ENCODE measurements around the gene PRRT1B. TPM values are rescaled to one million over a fixed set of nuclear protein-coding genes. Genes with fewer than 3 reads are reported as not detected.

Gene PRRT1B
- total RNA-seq (not detected), polyA plus RNA-seq (not detected)

DNA sequence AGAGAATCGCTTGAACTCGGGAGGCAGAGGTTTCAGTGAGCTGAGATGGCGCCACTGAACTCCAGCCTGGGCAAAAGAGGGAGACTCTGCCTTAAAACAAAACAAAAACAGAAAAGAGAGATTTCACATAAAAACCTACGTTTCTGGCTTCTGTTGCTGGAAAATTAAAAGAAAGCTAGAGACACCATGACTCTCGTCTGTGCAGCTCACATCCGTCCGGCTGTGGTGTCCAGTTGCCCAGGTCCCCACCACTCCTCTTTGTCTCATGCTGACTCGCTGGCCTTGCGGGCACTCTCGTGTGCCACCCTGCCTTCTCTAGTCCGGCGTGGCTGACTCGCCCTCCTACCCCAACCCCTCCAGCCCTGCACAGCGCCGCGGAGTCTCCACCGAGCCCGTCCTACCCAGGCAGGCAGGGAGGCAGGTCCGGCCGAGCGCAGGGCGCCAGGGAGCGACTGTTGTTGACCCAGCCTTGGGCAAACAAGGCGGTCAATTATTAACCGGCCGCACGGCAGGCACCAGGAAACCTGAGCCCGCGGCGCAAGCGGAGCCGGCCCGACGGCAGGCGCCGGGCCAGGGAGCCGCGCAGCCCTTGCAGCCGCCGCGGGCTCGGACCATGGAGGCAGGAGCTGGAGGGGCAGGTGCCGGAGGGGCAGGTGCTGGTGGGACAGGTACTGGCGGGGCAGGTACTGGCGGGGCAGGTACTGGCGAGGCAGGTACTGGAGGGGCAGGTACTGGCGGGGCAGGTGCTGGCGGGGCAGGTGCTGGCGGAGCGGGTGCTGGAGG lies at the start of gene PRRT1B:
Gene PRRT1B (plus strand): TSS at position 521 of the 783 bp plus-strand sequence. CDS start 93 bp downstream, at position 614.
- peak within 1 kb of the TSS; percentile 5 for H3K4me3 ChIP-seq (ENCODE audit: low read depth, low read length)
- peak; percentile 17 for DNase-seq (ENCODE audit: extremely low spot score)
- H3K36me3 ChIP-seq (ENCODE audit: insufficient read depth), result no peaks in the 10 kb centered on the region
- H3K4me1 ChIP-seq (ENCODE audit: insufficient read depth), result peaks cover 4% of the 10 kb centered on the region
- 18% methylated on average over 50 of the region's 50 CpGs for WGBS
- no peak within 1 kb of the TSS for H3K27ac ChIP-seq (ENCODE audit: low read depth)

GRCh38 chr9:131495785-131496184 lies 49.5 kb upstream of the PRRT1B start:
- H3K4me1 ChIP-seq (ENCODE audit: insufficient read depth), result no peaks in the 10 kb centered on the region
- peaks cover 4% of the 10 kb centered on the region for H3K36me3 ChIP-seq (ENCODE audit: insufficient read depth)
- H3K4me3 ChIP-seq (ENCODE audit: low read depth, low read length), result no peak overlapping the region
- no peak overlapping the region for H3K27ac ChIP-seq (ENCODE audit: low read depth)
- no peak for DNase-seq (ENCODE audit: extremely low spot score)
- WGBS, result 86% methylated on average over 22 of the region's 22 CpGs

DNA sequence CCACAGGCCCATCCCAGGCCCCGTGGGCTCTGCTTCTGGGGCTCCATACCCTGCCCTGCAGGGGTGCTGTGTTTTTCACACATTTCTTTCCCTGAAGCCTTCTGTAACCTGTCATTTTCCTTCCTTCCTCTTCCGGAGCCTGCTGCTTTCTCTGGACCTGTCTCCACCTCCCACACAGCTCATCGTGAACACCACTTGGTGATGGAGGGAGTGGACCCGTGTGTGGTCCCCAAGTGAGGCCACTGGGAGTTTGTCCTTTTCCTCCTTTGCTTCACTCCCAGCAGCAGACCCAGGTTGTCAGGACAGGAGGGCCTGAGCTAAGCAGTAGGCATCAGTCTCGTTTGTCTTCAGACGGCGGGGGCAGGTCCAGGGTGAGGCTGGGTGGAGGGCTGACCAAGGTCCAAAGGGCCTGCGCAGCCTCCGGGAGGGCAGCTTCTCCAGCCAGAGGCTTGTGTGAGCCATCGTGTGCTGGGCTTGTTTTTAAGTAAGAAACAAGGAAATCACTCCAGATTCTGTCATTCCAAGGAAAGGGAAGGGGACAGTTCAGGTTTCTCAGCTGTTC lies 48.4 kb upstream of the PRRT1B start:
- Histone ChIP-seq H3K27ac (ENCODE audit: low read depth) (no peak overlapping the region), H3K4me3 (ENCODE audit: low read depth, low read length) (no peak overlapping the region), H3K4me1 (ENCODE audit: insufficient read depth) (no peaks in the 10 kb centered on the region), H3K36me3 (ENCODE audit: insufficient read depth) (peaks cover 4% of the 10 kb centered on the region)
- WGBS, result 80% methylated on average over 10 of the region's 10 CpGs
- DNase-seq (ENCODE audit: extremely low spot score), result no peak

DNA sequence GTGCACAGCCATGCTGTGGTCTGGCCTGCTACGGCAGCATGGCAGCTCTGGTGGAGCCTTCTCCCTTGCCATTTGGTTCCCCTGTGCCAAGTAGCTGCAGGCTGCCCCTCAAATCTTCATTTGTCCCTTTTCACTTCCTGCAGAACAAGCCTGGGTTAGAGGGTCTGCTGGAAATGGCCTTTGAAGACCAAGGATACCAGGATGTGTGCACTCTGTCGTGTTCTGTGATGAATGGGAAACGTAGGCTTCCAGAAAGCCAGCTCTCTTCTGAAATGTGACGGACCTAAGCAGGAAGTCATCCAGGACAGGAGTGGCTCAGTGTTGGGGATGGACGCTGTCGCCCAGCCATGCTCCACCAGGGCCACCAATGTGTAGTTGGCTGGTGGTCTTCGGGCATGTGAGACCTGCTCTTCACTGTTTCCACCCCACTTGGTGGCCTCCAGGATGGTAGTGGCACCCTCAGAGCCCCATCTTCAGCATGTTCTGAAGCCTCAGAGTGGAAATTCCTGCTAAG lies 46.0 kb upstream of the PRRT1B start:
- 79% methylated on average over 7 of the region's 7 CpGs for WGBS
- no peak for DNase-seq (ENCODE audit: extremely low spot score)
- Histone ChIP-seq H3K4me3 (ENCODE audit: low read depth, low read length) (no peak overlapping the region), H3K36me3 (ENCODE audit: insufficient read depth) (no peaks in the 10 kb centered on the region), H3K27ac (ENCODE audit: low read depth) (no peak overlapping the region), H3K4me1 (ENCODE audit: insufficient read depth) (peaks cover 3% of the 10 kb centered on the region)

GRCh38 chr9:131500377-131500776 lies 44.9 kb upstream of the PRRT1B start:
- no peak for DNase-seq (ENCODE audit: extremely low spot score)
- Histone ChIP-seq H3K4me3 (ENCODE audit: low read depth, low read length) (no peak overlapping the region), H3K4me1 (ENCODE audit: insufficient read depth) (peaks cover 3% of the 10 kb centered on the region), H3K36me3 (ENCODE audit: insufficient read depth) (no peaks in the 10 kb centered on the region), H3K27ac (ENCODE audit: low read depth) (no peak overlapping the region)
- WGBS, result 75% methylated on average over 12 of the region's 12 CpGs

GRCh38 chr9:131500939-131501541 lies 44.3 kb upstream of the PRRT1B start:
- H3K4me1 ChIP-seq (ENCODE audit: insufficient read depth), result peaks cover 3% of the 10 kb centered on the region
- H3K27ac ChIP-seq (ENCODE audit: low read depth), result no peak overlapping the region
- no peak overlapping the region for H3K4me3 ChIP-seq (ENCODE audit: low read depth, low read length)
- 57% methylated on average over 5 of the region's 5 CpGs for WGBS
- H3K36me3 ChIP-seq (ENCODE audit: insufficient read depth), result no peaks in the 10 kb centered on the region
- DNase-seq (ENCODE audit: extremely low spot score), result no peak

DNA sequence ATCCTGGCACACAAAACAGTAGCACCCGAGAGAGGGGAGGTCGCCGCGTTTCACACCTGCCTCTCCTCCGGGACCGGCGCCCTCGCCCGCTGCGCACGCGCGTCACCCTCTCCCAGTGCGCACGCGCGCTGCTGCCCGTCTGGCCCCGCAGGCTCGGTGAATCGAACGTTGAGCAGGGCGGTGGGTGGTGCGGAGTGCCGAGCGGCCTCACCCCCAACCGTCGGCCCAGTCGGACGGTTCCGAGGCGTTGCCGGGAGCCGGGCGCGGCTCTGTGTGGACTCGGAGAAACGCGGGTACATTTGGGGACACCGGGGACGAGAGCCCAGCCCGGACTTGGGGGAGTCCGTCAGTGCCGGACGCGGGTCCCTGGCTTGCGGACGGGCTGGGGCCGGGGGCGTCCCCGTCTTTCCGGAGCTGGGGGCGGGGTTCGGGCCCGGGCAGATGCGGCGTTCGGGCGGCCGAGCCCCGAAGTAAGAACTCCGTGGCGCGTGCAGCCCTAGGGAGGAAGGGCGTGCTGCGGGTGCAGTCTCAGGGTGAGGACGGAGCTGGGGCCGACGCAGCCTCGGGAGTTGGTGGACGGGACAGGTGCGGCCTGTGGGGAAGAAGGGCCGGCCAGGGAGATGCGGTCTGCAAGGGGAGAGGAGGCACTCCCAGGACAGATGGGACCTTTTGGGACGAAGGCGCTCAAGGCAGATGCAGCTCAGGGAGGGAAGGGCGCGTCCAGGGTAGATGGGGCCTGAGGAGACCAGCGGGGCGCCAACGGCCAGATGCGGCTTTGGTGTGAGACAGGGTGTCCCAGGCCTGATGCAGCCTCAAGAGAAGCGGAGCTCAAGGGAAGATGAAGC lies 42.3 kb upstream of the PRRT1B start, which contains the start of gene POMT1:
Gene POMT1 (plus strand): TSS at position 138 of the 845 bp plus-strand sequence. CDS start 1,301 bp downstream, outside the sequence.
- DNase-seq (ENCODE audit: extremely low spot score), result peak; percentile 45
- Histone ChIP-seq H3K4me3 (ENCODE audit: low read depth, low read length) (peak within 1 kb of the TSS; percentile 73), H3K27ac (ENCODE audit: low read depth) (no peak within 1 kb of the TSS), H3K4me1 (ENCODE audit: insufficient read depth) (peaks cover 3% of the 10 kb centered on the region), H3K36me3 (ENCODE audit: insufficient read depth) (no peaks in the 10 kb centered on the region)
- WGBS, result under 1% methylated on average over 83 of the region's 83 CpGs

- Histone ChIP-seq H3K27ac (ENCODE audit: low read depth) (no peak overlapping the region), H3K4me3 (ENCODE audit: low read depth, low read length) (peak overlapping the region; percentile 73), H3K4me1 (ENCODE audit: insufficient read depth) (peaks cover 3% of the 10 kb centered on the region), H3K36me3 (ENCODE audit: insufficient read depth) (no peaks in the 10 kb centered on the region)
- DNase-seq (ENCODE audit: extremely low spot score), result no peak
- 21% methylated on average over 32 of the region's 32 CpGs for WGBS
Measured at GRCh38 chr9:131503626-131504465, 41.5 kb upstream of the PRRT1B start.

DNA sequence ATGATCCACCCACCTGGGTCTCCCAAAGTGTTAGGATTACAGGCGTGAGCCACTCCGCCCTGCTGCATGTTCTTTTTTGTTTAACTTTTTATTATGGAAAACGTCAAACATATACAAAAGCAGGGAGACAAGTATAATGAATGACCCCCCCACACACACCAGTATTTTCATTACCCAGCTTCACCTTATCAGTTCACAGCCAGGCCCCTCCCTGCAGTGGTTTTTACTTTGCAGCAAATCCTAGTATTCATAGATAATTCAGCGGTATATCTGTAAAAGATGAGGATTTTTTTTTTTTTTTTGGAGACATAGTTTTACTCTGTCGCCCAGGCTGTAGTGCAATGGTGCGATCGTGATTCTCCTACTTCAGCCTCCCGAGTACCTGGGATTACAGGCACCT lies 40.3 kb upstream of the PRRT1B start:
- Histone ChIP-seq H3K27ac (ENCODE audit: low read depth) (no peak overlapping the region), H3K4me3 (ENCODE audit: low read depth, low read length) (no peak overlapping the region), H3K4me1 (ENCODE audit: insufficient read depth) (peaks cover 3% of the 10 kb centered on the region), H3K36me3 (ENCODE audit: insufficient read depth) (peaks cover 3% of the 10 kb centered on the region)
- 93% methylated on average over 8 of the region's 8 CpGs for WGBS
- no peak for DNase-seq (ENCODE audit: extremely low spot score)

- H3K4me3 ChIP-seq (ENCODE audit: low read depth, low read length), result no peak overlapping the region
- no peak for DNase-seq (ENCODE audit: extremely low spot score)
- H3K4me1 ChIP-seq (ENCODE audit: insufficient read depth), result no peaks in the 10 kb centered on the region
- H3K27ac ChIP-seq (ENCODE audit: low read depth), result no peak overlapping the region
- 84% methylated on average over 7 of the region's 7 CpGs for WGBS
- H3K36me3 ChIP-seq (ENCODE audit: insufficient read depth), result peaks cover 8% of the 10 kb centered on the region
Measured at GRCh38 chr9:131511416-131511815, 33.9 kb upstream of the PRRT1B start.

GRCh38 chr9:131511880-131512279 lies 33.4 kb upstream of the PRRT1B start:
- no peaks in the 10 kb centered on the region for H3K4me1 ChIP-seq (ENCODE audit: insufficient read depth)
- no peak for DNase-seq (ENCODE audit: extremely low spot score)
- peaks cover 8% of the 10 kb centered on the region for H3K36me3 ChIP-seq (ENCODE audit: insufficient read depth)
- H3K27ac ChIP-seq (ENCODE audit: low read depth), result no peak overlapping the region
- WGBS, result 96% methylated on average over 6 of the region's 6 CpGs
- no peak overlapping the region for H3K4me3 ChIP-seq (ENCODE audit: low read depth, low read length)

DNA sequence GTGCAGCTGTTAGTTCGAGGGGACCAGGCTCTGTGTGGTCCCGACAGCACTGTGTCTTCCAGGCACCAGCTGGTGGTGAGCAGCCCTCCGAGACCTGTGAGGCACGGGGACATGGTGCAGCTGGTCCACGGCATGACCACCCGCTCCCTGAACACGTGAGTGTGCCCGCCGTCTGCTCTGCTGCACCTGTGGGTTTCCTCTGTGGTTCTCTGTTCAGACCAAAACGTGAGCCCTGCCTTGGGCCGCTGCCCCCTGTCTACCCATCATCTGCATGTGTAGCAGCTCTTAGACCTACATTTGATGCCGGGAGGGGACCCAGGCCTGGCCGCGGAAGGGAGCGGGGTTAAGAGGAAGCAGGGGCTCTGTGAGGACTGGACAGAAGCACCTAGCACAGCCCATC lies 32.1 kb upstream of the PRRT1B start:
- Histone ChIP-seq H3K36me3 (ENCODE audit: insufficient read depth) (peaks cover 8% of the 10 kb centered on the region), H3K4me3 (ENCODE audit: low read depth, low read length) (no peak overlapping the region), H3K4me1 (ENCODE audit: insufficient read depth) (no peaks in the 10 kb centered on the region), H3K27ac (ENCODE audit: low read depth) (no peak overlapping the region)
- no peak for DNase-seq (ENCODE audit: extremely low spot score)
- WGBS, result 95% methylated on average over 15 of the region's 15 CpGs
